ENCODE measurements around the gene FAM89A. TPM values are rescaled to one million over a fixed set of nuclear protein-coding genes. Genes with fewer than 3 reads are reported as not detected.
"Not testable (repeated sequence)": the region's sequence is repeated elsewhere in the genome, so short reads cannot be mapped to it uniquely, and the experiment has no call there.

The FAM89A gene
- total RNA-seq, 2 donors from 2014 or later: 8.4 to 24.5 TPM

DNA sequence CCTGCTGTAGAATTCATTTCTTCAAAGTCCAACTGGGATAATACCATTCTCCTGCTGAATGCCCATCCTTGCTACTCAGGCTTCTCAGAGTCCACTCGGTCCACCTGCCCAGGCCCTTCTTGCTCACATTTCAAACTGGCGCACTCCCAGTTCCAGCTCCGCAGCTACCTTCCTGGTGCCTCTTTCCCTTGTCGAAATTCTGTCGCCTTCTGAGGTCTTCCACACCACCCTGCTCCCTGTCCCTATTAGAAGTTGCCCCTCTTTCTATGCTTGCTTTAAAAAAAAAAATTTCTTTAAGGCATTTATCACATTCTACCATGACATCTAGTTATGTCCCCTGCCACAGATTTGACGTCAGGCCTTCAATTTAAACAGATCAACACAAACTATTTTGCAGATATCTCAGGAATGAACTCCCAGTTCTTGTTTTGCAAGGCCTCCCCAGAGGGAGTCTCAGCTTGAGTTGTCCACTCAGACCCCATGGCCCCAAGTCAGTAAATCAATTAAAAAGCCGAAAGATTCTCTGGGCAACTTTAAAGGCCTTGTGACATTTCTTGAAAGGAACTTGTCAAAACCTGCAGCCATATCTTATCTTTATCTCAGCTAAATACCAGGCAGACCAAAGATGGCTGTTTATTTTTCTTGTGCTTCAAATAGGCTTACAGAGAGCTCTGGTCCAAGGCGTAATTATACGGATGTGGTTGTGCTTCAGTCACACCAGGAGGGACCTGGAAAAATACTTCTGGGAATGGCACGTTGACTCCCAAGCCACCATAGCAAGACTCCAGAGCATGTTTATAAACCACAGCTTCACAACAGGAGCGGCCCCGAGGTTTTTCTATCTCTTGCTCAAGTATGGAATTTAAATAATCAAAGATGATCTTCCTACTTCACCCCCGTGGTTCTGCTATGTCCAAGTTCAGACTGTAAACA lies 2.2 kb downstream of the FAM89A start:
- Histone ChIP-seq H3K36me3 (no peaks in the 10 kb centered on the region), H3K27me3 (replicated peaks; ENCODE audit: insufficient read depth) (no peaks in the 10 kb centered on the region), H3K4me1 (ENCODE audit: control insufficient read depth in 1 of 2, low read depth in 2 of 2) (peaks cover 8 to 21% of the 10 kb centered on the region in 2 donors), H3K27ac (no peak overlapping the region), H3K4me3 (no peak overlapping the region), H3K9me3 (no peaks in the 10 kb centered on the region)
- no peak for ATAC-seq (ENCODE audit: insufficient number of reproducible peaks, low FRiP score, low read depth)
- DNase-seq (ENCODE audit: low spot score): no peak
- TF ChIP-seq, protein P1, sequence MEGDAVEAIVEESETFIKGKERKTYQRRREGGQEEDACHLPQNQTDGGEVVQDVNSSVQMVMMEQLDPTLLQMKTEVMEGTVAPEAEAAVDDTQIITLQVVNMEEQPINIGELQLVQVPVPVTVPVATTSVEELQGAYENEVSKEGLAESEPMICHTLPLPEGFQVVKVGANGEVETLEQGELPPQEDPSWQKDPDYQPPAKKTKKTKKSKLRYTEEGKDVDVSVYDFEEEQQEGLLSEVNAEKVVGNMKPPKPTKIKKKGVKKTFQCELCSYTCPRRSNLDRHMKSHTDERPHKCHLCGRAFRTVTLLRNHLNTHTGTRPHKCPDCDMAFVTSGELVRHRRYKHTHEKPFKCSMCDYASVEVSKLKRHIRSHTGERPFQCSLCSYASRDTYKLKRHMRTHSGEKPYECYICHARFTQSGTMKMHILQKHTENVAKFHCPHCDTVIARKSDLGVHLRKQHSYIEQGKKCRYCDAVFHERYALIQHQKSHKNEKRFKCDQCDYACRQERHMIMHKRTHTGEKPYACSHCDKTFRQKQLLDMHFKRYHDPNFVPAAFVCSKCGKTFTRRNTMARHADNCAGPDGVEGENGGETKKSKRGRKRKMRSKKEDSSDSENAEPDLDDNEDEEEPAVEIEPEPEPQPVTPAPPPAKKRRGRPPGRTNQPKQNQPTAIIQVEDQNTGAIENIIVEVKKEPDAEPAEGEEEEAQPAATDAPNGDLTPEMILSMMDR (IDR thresholded peaks at IDR 0.05): no peak

DNA sequence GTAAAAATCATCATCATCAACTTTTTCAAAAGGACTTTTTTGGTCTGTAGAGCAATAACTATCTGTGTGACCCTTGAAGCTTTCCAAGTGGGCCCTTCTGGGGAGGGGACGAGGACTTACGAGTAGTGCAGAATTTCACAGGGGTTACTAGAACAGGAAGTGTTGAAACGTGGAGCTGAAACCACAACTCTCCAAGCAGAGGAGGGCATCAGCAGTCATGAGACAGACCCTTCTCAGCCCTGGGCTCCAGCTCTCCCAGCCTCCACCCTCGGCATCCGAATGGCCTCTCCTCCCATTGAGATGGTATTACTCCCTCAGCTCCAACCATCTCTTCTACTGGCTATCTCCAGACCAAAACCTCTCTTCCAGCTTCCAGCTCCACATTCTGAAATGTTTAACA lies 3.6 kb downstream of the FAM89A start:
- Histone ChIP-seq H3K36me3 (no peaks in the 10 kb centered on the region), H3K27me3 (replicated peaks; ENCODE audit: insufficient read depth) (no peaks in the 10 kb centered on the region), H3K4me3 (no peak overlapping the region), H3K4me1 (ENCODE audit: control insufficient read depth in 1 of 2, low read depth in 2 of 2) (peaks cover 8 to 21% of the 10 kb centered on the region in 2 donors), H3K27ac (no peak overlapping the region), H3K9me3 (no peaks in the 10 kb centered on the region)
- DNase-seq (ENCODE audit: low spot score): no peak
- no peak for ATAC-seq (ENCODE audit: insufficient number of reproducible peaks, low FRiP score, low read depth)
- TF ChIP-seq, protein P1 (IDR thresholded peaks at IDR 0.05): no peak

DNA sequence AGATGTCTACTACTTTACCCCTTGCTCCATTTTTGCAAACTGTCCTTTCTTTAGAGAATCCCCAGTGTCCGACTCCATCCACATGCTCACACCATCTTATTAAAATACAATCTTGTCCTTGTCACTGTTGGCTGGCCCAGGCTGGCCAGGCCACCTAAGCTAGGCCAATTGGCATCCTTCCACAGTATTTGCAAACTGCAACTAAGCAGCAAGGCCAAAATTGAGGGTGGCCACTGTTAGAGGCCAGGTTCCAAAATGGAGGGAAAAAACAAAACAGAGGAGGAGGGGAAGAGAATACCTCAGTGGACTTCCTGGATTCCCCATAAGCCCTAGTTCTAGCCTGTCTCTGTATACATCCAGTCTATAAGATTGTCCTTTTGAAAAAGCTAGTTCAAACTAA lies 4.3 kb downstream of the FAM89A start:
- Histone ChIP-seq H3K4me1 (ENCODE audit: control insufficient read depth in 1 of 2, low read depth in 2 of 2) (peaks cover 5 to 17% of the 10 kb centered on the region in 2 donors), H3K27me3 (replicated peaks; ENCODE audit: insufficient read depth) (no peaks in the 10 kb centered on the region), H3K27ac (no peak overlapping the region), H3K4me3 (no peak overlapping the region), H3K36me3 (no peaks in the 10 kb centered on the region), H3K9me3 (no peaks in the 10 kb centered on the region)
- no peak for DNase-seq (ENCODE audit: low spot score)
- TF ChIP-seq, protein P1 (IDR thresholded peaks at IDR 0.05): no peak
- ATAC-seq (ENCODE audit: insufficient number of reproducible peaks, low FRiP score, low read depth): no peak

DNA sequence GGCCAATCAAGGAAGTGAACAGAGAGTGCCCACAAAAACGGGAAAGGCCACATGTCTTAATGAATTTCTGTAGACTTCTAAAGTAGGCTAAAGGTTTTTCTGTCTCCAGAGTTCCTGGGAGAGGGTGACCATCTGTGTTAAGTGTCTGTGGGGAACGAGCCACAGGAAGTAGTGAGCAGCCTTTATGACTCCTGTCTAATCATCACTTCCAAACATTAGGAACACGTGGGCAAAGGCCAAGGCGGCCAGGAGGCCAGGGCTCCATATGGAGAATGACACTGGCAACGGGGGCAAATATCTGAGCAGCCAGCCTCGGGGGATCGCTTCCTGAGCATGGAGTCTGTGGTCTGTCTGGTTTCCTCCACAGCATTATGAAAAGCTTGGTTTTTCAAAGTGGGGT lies 7.1 kb downstream of the FAM89A start:
- H3K9me3 ChIP-seq: no peaks in the 10 kb centered on the region
- TF ChIP-seq, protein P1 (IDR thresholded peaks at IDR 0.05): no peak
- no peaks in the 10 kb centered on the region for H3K36me3 ChIP-seq
- DNase-seq (ENCODE audit: low spot score) (no peak), ATAC-seq (ENCODE audit: insufficient number of reproducible peaks, low FRiP score, low read depth) (no peak)
- H3K4me1 ChIP-seq (ENCODE audit: control insufficient read depth in 1 of 2, low read depth in 2 of 2): no peaks in the 10 kb centered on the region
- H3K4me3 ChIP-seq: no peak overlapping the region
- no peak overlapping the region for H3K27ac ChIP-seq
- H3K27me3 ChIP-seq (replicated peaks; ENCODE audit: insufficient read depth): no peaks in the 10 kb centered on the region

DNA sequence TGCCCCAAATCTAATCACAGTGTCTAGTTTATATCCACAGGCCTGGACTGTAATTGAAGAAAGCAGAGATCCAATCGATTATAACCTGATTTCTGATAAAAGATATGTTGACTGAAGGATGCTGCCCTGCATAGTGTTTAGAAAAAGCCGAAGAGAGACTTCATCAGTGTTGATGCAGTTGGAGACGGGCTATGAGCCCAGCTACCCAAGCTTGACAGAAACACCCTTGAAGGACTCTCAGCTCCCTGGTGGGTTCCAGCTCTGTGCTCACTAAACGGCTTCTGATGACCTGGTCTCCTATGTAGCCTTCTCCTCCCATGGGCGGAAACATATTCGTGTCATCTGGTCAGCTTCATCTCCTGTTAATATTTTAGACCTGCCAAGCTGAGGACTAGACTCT lies 10.2 kb downstream of the FAM89A start:
- Histone ChIP-seq H3K4me3 (no peak overlapping the region), H3K27me3 (replicated peaks; ENCODE audit: insufficient read depth) (no peaks in the 10 kb centered on the region), H3K4me1 (ENCODE audit: control insufficient read depth in 1 of 2, low read depth in 2 of 2) (no peaks in the 10 kb centered on the region), H3K36me3 (no peaks in the 10 kb centered on the region), H3K27ac (no peak overlapping the region), H3K9me3 (no peaks in the 10 kb centered on the region)
- DNase-seq (ENCODE audit: low spot score) (no peak), ATAC-seq (ENCODE audit: insufficient number of reproducible peaks, low FRiP score, low read depth) (no peak)
- TF ChIP-seq, protein P1 (IDR thresholded peaks at IDR 0.05): no peak

DNA sequence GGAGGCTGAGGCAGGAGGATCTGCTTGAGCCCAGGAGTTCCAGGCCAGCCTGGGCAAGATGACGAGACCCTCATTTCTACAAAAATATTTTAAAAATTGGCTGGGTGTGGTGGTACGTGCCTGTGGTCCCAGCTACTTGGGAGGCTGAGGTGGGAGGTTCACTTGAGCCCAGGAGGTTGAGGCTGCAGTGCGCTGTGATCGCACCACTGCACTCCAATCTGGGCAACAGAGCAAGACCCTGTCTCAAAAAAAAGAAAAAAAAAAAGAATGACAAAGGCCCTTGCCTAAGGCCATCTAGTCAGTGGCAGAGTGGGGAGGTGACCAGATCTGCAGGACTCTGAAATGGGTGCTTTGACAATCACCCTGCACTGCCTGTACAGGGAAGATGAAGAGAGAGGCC lies 10.8 kb downstream of the FAM89A start:
- H3K4me1 ChIP-seq (ENCODE audit: control insufficient read depth in 1 of 2, low read depth in 2 of 2); H3K27ac ChIP-seq; H3K9me3 ChIP-seq; ATAC-seq (ENCODE audit: insufficient number of reproducible peaks, low FRiP score, low read depth); DNase-seq (ENCODE audit: low spot score); H3K36me3 ChIP-seq; H3K4me3 ChIP-seq; H3K27me3 ChIP-seq (replicated peaks; ENCODE audit: insufficient read depth): not testable (repeated sequence)

Measured in thoracic aorta (tissue), 2 donors.